Activated CD8-positive, alpha-beta memory T cell treated with anti-CD3 and anti-CD28 coated beads, Interleukin-2, amount 50 U/mL, for 1 hour (primary cell): ENCODE results near the gene CARM1.
"Not testable (repeated sequence)": the region's sequence is repeated elsewhere in the genome, so short reads cannot be mapped to it uniquely, and the experiment has no call there.

Source experiments
- DNase-seq: peaks from one replicate; pipeline ENCODE4 v3.0.0-alpha.2; 2020; ENCODE audit errors: extremely low read depth

The CARM1 gene

DNA sequence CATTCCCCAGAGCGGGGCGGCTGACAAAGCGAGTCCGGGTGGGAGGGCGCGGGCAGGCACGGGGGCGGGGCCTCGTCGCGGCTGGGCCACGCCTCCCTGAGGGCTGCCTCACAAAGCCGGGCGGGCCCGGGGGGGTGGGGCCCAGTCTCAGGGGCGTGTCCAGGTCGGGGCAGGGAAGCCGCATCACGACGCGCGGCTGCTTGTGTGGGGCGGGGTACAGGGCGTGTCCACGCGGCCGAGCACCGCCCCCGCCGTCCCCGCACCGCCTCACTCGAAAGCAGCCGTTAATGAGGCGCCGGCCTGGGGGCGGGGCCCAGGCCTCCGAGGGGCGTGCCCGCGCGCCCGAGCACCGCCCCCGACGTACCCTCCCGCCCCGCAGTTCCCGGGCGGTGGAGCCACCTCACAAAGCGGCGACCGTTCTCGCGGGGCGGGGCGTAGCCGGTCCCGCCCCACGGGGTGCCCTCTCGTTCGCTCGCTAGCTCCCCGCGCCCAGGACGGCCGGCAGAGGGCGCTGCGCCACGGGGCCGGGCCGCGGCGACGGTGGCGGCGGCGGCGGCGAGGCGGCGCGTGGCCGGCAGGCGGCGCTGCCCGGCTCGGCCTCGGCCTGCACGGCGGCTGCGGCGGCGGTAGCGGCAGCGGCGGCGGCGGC, at the start of gene CARM1:
Gene CARM1, plus strand, starts transcription at position 599 of the 649 bp plus-strand sequence. CDS start 150 bp downstream, outside the sequence.
- peak; percentile 89 for DNase-seq

DNA sequence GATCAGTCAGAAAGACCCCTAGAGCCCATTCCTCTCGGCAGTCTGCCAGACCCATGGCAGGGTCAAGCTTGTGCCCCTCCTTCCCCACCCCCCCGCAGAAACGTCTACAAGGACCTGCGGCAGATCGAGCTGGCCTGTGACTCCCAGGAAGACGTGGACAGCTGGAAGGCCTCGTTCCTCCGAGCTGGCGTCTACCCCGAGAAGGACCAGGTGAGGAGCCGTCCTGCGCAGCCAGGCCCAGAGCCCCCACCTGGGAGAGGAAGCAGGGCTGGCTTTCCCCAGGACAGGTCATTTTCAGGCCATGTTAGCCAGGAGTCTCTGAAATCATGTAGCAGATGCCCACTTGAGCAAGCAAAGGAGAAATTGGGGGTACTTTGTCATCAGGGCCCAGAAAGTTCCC, 47.7 kb upstream of the CARM1 start:
- no peak for DNase-seq

DNA sequence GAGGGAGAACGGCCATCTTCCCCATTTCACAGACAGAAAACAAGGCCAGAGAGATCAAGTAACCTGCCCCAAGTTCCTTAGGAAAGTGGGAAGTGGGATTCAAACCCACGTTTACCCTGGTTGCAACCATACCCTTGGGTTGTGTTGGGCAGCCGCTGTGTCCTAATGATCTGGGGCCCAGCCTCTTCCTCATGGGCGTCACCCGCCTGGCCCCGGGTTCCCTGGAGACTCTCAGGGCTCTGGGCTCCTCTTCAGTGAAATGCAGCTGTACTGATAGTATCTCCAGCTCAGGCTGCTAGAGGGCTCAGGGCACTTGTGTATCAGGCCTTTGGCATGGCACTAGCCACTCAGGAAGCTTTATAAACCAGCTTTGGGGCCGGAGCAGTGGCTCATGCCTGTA, 45.1 kb upstream of the CARM1 start:
- no peak for DNase-seq

DNA sequence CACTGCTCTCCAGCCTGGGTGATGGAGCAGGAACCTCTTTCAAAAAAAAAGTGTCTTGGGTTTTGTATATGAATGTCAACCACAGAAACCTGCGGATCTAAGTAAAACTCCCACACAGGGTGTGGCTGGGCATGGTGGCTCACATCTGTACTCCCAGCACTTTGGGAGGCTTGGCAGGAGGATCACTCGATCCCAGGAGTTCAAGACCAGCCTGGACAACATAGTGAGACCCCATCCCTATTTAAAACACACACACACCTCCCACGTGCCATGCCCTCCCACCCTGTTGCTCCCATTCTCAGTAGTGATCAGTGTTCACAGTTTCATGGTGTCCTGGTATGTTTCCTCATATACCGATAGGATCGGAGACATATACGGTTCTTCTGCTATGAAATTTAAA, 44.5 kb upstream of the CARM1 start:
- no peak for DNase-seq

DNA sequence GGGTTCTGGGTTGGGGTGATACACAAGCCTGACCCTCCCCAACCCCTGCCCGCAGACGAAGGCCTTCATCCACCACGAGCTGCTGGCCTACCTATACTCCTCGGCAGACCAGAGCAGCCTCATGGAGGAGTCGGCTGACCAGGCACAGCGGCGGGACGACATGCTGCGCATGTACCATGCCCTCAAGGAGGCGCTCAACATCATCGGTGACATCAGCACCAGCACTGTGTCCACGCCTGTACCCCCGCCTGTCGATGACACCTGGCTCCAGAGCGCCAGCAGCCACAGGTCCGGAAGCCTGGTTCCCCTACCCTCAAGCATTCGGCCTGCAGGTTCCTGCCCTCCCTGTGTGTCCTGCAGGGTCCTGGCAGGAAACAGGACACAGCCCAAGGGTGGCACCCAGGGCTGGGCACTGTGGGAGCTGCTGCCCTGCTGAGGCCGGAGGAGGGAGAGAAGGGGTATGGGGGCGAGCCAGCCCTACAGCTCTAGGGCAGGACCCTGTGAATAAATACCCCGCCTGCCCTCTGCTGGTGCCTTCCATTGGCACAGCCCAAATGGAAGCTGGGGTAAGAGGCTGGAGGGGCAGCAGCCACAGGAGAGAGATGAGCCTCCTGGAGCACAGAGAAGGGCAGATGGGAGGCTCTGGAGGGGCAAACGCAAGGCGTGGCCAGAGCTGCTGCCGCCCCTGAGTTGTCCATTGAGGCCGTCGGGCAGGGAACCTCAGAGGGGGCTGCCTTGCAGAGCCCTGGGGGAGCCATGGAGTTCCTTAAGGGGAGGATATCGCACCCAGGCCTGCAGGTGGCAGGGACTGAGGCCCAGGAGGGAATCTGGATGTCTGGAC, 42.2 kb upstream of the CARM1 start:
- DNase-seq: no peak

DNA sequence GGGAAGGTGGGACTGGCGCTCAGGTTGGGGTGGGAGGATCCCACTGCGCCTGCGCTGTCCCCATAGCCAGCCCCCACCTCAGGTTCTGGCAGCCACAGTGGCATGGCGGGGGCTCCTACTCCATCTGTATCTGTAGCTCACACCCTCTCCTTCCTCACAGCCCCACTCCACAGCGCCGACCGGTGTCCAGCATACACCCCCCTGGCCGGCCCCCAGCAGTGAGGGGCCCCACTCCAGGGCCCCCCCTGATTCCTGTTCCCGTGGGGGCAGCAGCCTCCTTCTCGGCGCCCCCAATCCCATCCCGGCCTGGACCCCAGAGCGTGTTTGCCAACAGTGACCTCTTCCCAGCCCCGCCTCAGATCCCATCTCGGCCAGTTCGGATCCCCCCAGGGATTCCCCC, 41.4 kb upstream of the CARM1 start:
- DNase-seq: no peak

DNA sequence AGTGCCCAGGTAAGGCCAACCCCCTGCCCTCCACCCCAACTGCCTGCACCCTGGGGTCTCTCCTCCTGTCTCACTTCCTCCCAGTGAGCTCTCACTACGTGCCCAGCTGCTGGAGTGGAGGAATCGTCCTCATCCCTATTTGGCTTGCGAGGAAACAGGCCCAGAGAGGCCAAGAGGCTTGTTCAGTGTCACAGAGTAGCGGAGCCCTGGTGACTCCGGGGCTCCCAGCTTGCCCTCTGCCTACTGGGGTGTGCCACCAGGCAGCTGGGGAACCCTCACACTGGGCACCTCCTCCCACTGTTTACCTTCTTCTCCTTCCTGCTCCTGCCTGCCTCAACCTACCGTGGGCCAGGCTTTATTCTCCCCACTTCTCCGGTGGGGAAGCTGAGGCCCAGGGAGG, 41.0 kb upstream of the CARM1 start:
- DNase-seq: no peak

DNA sequence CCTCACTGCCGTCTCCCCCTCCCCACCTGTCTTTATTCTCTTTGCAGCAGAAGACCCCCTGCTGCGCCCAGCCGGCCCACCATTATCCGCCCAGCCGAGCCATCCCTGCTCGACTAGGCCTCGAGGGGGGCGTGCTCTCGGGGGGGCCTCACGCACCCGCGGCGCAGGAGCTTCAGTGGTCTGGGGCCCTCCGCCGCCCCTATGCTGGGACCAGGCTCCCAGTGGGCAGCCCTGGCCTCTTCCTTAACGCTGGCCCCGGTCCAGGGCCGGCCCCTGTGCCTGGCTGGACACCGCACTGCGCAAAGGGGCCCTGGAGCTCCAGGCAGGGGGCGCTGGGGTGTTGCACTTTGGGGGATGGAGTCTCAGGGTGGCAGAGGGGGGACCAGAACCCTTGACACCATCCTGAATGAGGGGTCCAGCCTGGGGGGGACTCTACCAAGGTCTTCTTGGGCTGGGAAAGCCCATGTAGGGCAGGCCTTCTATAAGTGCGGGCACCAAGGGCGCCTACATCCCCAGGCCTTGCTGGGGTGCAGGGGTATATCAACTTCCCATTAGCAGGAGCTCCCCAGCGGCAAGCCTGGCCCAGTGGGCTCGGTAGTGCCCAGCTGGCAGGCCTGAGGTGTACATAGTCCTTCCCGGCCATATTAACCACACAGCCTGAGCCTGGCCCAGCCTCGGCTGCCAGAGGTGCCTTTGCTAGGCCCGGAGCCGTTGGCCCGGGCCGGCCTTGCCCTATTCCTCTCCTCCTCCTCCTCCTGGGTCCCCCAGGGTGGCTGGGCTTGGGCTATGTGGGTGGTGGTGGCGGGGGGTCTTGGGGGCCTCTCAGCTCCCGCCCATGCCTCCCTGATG, 40.2 kb upstream of the CARM1 start:
- no peak for DNase-seq

DNA sequence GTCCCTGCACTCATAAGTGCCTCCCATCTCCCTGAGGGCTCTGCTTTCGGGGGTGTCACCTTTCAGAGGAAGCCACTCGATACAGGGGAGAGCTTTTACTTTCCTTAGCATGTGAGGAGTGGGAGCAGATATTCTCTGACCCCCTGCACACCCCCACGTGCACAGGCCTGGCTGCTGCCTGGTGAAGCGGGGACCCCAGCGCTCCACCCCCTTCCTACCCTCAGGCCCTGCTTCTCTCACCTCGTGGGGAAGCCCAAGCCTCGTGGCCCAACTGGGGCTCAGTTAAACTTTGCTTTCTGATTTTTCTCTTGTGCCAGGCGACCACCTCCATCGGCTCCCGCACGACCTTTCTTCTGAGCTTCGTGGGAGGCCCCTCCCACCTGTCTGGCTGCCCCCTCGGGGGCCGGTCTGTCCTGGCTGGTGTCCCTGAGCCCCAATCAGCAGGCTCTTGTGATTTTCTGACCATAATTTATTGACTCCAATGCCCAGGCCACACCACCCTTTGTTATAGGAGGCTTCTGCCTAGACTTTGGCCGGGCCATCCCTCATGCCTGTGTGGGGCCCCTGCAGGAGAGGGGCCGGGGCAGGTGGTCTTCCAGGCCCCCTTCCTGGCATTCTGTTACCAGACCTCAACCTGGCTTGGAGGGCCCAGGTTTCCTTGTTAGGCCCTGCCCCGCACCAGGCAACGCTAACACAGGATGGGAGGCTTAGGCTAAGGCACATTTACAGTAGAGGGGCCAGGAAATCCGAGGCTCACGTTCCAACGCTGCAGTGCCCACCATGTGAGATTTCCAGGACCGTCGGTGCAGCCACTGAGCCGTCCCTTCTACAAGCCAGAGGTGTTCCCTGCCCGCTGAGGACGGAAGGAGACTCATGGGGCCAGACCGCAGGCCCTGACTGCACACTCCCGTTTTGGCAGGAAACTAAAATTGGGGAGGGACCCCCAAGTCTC, 39.1 kb upstream of the CARM1 start:
- no peak for DNase-seq

DNA sequence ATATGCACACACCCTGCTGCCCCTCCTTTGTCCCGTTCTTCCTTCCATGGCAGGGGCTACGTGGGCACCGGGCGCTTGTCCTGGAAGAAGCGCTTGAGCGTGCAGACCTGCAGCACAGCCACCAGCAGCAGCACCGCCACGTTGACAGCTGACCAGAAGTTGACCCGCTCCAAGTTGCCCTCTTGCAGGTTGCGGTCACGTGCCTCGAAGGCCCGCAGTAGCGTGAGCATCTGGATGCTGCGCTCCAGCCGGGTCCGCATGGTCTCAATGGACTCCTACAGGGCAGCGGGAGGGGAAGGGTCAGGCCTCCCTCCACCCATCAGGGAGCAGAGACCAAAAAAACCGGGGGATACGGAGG, 38.4 kb upstream of the CARM1 start:
- no peak for DNase-seq

DNA sequence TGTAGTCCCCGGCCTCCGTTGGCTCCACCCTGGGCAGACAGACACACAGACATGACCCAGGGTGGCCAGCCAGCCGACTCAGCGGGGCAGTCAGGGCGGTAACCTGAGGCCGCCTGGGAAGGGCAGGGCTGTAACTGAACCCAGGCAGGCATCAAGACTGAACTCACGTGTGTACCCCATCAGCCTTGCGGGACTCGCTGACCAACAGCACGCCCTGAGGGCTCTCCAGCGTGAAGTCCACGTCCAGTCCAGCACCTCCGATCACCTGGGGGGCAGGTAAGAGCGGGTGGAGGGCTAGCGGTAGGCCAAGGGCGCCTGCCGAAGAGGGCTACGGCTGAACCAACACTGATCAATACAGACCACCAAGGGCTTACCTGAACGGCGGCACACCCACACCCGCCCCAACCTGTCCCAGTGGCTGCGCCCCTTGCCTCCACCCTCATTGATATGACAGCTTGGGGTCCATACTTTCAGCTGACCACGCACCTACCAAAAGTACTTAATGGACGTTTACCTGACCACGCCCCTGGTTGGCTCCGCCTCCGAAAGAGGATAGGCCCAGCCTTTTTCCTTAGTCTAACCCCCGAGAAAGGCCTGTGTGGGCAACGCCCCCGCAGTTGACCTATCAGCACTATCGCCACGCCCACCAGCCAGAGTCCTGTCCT, 36.1 kb upstream of the CARM1 start:
- no peak for DNase-seq

DNA sequence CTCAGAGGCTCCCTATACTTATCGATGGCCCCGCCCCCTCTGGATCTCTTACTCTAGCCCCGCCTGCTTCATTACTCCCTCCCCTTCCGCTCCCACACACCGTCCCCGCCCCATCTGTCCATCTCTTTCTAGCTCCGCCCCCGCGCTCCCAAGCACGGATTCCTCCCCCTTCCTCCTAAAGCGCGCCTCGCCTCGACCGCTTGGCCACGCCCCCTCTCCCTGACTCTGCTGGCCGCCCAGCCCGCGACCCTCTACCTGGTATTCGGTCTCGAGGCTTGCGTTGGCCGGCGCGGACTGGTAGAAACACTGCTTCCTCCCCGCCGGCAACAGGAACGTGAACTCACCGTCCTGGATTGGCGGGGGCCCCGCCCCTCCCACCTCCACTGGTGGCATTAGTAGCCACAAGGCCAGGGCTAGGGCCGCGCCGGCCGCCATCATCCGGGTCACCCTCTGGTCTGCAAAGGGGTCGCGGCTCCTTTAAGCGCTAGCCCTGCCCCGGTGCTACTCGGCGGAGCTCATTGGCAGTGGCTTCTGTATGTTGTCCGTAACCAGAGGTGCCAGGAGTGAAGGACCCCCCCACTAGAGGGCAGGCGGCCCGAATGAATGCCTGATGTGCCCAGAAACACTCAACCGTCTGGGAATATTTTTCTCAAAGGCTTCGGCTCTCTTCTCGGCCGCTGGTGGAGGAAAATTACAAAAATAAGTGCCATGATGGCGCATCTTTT, 35.4 kb upstream of the CARM1 start, which contains the start of gene TMED1:
Gene TMED1, minus strand, starts transcription at position 459 of the 725 bp plus-strand sequence. Its CDS starts 21 bp downstream, at position 438.
- DNase-seq: peak; percentile 96

DNA sequence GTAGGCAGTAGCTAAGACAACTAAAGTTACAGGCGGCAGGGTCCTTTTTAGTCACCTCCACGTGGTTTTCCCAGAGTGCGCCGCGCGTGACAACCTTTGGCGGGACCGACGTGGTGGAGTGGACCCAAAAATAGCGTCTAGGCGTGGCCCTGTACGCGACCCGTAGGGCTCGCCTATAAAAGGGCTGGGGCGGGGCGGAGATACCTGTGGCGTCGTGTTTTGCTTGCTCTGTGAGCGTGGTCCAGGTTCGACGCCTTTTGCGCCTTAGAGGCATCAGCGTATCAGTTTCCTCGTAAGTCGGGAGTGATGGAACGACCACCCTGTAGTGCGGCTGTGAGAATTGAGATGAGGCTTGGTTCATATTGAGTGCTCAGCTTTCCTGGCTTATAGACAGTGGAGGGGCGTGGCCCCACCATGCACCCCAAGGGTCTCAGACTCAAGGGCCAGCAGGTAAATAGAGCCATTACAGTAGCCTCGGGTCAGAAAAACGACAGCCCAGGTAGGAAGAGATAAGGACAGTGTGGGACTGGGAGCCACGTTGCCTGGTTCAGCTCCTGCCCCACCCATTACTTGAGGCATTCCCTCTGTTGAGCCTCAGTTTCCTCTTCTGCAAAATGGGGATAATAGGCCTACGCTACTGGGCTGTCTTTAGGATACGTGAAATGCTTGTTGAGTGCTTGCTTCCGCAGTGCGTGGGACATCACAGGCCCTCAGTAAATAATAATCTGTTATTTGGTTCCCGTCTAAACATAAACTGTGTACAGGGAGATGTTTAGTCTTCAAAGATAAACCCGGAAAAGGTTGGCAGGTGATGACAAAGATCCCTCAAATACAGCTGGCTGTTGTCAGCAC, 34.6 kb upstream of the CARM1 start:
- DNase-seq: peak; percentile 69

DNA sequence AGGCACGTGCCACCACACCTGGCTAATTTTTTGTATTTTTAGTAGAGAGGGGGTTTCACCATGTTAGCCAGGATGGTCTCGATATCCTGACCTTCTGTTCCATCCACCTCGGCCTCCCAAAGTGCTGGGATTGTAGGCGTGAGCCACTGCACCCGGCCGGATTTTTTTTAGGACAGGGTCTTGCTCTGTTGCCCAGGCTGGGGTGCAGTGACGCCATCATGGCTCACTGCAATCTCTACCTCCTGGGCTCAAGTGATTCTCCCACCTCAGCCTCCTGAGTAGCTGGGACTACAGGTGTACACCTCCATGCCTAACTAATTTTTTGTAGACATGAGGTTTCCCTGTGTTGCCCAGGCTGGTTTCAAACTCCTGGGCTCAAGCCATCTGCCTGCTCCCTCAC, 33.7 kb upstream of the CARM1 start:
- DNase-seq: not testable (repeated sequence)

DNA sequence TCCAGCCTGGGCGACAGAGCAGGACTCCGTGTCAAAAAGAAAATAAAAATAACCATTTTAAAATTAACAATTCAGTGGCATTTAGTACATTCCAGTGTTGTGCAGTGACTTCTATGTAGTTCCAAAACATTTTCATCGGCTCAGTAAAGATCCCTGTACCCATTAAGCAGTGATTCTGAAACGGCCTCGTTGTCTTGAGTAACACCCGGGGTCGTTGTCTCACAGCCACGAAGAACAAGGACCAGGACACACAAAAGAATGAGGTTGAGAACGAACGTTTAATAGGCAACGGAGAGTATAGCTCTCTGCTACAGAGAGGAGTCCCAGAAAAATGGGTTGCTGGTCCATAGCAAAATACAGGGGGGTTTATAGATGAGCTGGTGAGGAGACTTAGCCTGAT, 33.0 kb upstream of the CARM1 start:
- DNase-seq: no peak

DNA sequence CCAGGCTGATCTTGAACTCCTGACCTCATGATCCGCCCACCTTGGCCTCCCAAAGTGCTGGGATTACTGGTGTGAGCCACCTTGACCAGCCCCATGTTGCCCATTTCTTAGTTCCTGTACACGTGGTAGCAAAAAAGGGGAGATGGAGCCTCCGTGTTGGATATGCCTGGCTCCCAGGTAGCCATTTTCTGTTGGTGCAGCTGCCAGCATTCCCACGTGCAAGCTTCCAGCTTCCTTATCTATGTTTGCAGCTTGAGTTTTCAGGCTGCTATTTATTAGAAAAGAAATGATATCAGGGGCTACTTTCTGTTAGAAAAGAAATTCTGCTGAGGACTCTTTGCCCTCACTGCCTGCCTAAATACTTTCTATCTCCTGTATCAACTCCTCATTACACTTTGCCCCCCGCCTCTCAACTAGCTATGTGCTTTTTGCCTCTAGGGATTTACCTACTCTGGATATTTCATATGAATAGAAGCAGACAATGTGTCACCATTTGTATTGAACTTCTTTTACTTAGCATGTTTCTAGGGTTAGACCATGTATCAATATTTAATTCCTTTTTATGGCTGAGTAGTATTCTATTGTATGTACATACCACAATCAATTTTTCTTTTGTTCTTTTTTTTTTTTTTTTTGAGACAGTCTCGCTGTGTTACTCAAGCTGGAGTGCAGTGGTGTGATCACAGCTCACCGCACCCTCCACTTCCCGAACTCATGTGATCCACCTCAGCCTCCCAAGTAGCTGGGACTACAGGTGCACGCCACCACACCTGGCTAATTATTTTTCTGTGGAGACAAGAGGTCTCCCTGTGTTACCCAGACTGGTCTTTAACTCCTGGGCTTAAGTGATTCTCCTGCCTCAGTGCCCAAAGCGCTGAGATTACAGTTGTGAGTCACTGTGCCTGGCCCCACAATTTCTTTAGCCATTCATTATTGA, 32.0 kb upstream of the CARM1 start:
- no peak for DNase-seq

DNA sequence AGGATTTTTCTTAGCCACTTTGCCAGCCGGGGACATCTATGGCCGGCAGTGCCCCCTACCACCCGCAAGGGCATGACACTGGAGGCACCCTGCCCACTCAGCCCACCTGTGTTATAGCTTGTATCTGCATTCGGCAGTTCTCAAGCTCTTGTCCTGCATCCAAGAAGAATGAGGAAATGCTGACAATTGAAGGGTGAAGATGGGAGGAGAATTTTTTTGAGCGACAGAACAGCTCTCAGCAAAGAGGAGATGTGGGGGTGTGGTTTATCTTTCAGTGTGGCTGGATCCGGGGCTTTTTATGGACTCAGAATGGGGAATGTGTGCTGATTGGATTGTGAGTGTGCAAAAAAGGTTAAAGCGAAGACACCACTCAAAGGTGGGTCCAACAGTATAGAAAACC, 28.6 kb upstream of the CARM1 start:
- DNase-seq: no peak
